Transverse colon (tissue), 4 donors: ENCODE measurements around the gene WDR26. TPM values are rescaled to one million over a fixed set of nuclear protein-coding genes. Genes with fewer than 3 reads are reported as not detected.
A peak's percentile ranks its signal among the peaks of the same experiment; 100 is the strongest.

Experiments
- DNase-seq: peaks from one replicate; pipeline ENCODE4 v3.0.0-alpha.2; 2019
- H3K27ac ChIP-seq, 4 donors: fragments of 200-600 bp; sonication (generic); 2 replicates each; pipeline ENCODE4 v1.5.1; 2016 to 2018; ENCODE audit warnings: inconsistent platforms in 4 of 4
- H3K27me3 ChIP-seq: fragments of 200-600 bp; sonication (generic); 2 replicates; pipeline ENCODE4 v1.5.1; 2017; ENCODE audit warnings: inconsistent platforms
- H3K36me3 ChIP-seq, 4 donors: fragments of 200-600 bp; sonication (generic); 2 replicates each; pipeline ENCODE4 v1.5.1; 2017 to 2019; ENCODE audit warnings: inconsistent platforms in 4 of 4
- H3K4me1 ChIP-seq, 4 donors: fragments of 200-600 bp; sonication (generic); 2 replicates each; pipeline ENCODE4 v1.5.1; 2017 to 2020; ENCODE audit warnings: inconsistent platforms in 4 of 4
- H3K4me3 ChIP-seq, 4 donors: fragments of 200-600 bp; sonication (generic); 1 replicate in 1 of 4; 2 replicates in 3 of 4; pipeline versions ENCODE4 v1.5.1 to v1.6.1; 2017 to 2019; ENCODE audit warnings: inconsistent platforms in 4 of 4
- H3K9me3 ChIP-seq, 2 donors: fragments of 200-600 bp; sonication (generic); 2 replicates each; pipeline ENCODE4 v1.5.1; 2017 to 2019; ENCODE audit warnings: inconsistent platforms in 2 of 2
- EP300 ChIP-seq: sonication (generic); formaldehyde crosslinking; IDR thresholded peaks from one replicate; pipeline ENCODE4 v1.6.1; 2017; ENCODE audit warnings: antibody characterized with exemption, low read depth
- POLR2A ChIP-seq: fragments of 450-650 bp; IDR thresholded peaks from one replicate; pipeline ENCODE4 v1.6.1; 2016; ENCODE audit warnings: antibody characterized with exemption, mild to moderate bottlenecking, moderate library complexity
- POLR2AphosphoS5 ChIP-seq, 3 donors: sonication (generic); formaldehyde crosslinking; IDR thresholded peaks; one replicate each; pipeline ENCODE4 v1.6.1; 2016; ENCODE audit warnings: antibody characterized with exemption in 3 of 3
- WGBS, 2 donors: methylation state at CpG; one replicate each; pipeline ENCODE4 v1.1.5; 2018; ENCODE audit warnings: low coverage in 1 of 2; 5-methylcytosine and 5-hydroxymethylcytosine counted together
- in situ Hi-C, 4 donors: fragments of 200-750 bp; cut with MboI; loops; one replicate each; pipeline versions ENCODE4 v1.15.0 to v1.15.1; 2017; ENCODE audit warnings: low sequenced_read_pairs in 3 of 4, low pct_ligation_motif_present in 1 of 4, low pct_unique_long_range_greater_than_20kb in 1 of 4
- intact Hi-C: fragments of 100-400 bp; cut with DNase I; formaldehyde crosslinking; loops from one replicate; pipeline ENCODE4 v1.15.1; 2023; ENCODE audit warnings: low total_unique reads
- total RNA-seq, 4 donors: library from RNA; depleted of rRNA; stranded (reverse); fragments of >200 nt; gene quantifications; one replicate each; pipeline ENCODE4 v1.1.0, GENCODE V29; 2016
- TF ChIP-seq, protein P1 (sequence below), 5 experiments: fragments of 200-600 bp in 3 of 5; fragments of 450-650 bp in 2 of 5; sonication (generic) in 3 of 5; IDR thresholded peaks; 1 replicate in 2 of 5; 2 replicates in 3 of 5; pipeline ENCODE4 v1.5.1; 2016 to 2017; ENCODE audit warnings: antibody characterized with exemption in 5 of 5, inconsistent platforms in 3 of 5, mild to moderate bottlenecking in 2 of 5, moderate library complexity in 1 of 5

The WDR26 gene
- total RNA-seq, 4 donors from 2014 or later = 77.4 to 127 (median 109) TPM

- in situ Hi-C loops = no loop called here
- WGBS, 2 donors = 86 to 96% methylated on average over 3 of the region's 3 CpGs
- intact Hi-C loops = no loop called here
Measured at GRCh38 chr1:224383218-224383617, 51.4 kb downstream of the WDR26 start.

DNA sequence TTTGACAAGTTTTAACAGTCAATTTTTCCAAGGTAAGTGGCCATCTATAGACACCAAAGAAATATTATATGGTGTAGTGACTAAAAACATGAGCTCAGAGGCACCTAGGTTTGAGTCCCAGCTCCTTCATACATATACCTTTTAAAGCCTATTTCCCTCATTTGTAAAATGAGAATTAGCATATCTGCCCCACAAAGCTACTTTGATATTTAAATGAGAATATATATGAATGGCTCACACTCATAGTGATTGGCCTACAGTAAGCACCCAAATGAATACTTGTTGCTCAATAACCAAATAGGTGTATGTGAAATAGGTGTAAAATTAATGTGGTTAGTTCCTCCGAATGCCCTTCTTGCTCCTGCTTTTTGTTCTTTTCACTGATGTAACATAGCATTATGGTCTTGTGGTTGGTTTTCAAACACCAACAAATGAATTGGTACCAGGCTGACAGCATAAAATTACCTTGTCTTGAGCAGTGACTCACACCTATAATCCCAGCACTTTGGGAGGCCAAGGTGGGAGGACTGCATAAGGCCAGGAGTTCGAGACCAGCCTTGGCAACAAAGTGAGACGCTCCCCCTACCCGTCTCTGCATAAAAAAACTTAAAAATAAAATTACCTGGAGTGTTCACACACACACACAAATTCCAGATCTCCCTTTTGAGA, 52.6 kb downstream of the WDR26 start:
- 85 to 93% methylated on average over 3 to 4 of the region's 4 CpGs for WGBS, 2 donors
- no peak for DNase-seq
- TF ChIP-seq POLR2AphosphoS5 (IDR thresholded peaks at IDR 0.05) (no peak), POLR2A (no peak), EP300 (no peak)
- TF ChIP-seq, protein P1, sequence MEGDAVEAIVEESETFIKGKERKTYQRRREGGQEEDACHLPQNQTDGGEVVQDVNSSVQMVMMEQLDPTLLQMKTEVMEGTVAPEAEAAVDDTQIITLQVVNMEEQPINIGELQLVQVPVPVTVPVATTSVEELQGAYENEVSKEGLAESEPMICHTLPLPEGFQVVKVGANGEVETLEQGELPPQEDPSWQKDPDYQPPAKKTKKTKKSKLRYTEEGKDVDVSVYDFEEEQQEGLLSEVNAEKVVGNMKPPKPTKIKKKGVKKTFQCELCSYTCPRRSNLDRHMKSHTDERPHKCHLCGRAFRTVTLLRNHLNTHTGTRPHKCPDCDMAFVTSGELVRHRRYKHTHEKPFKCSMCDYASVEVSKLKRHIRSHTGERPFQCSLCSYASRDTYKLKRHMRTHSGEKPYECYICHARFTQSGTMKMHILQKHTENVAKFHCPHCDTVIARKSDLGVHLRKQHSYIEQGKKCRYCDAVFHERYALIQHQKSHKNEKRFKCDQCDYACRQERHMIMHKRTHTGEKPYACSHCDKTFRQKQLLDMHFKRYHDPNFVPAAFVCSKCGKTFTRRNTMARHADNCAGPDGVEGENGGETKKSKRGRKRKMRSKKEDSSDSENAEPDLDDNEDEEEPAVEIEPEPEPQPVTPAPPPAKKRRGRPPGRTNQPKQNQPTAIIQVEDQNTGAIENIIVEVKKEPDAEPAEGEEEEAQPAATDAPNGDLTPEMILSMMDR (IDR thresholded peaks at IDR 0.05) = no peak
- Histone ChIP-seq H3K27ac (no peak overlapping the region), H3K9me3 (no peaks in the 10 kb centered on the region), H3K4me1 (peaks cover 0 to 10% (median 0%) of the 10 kb centered on the region in 4 donors), H3K27me3 (no peaks in the 10 kb centered on the region), H3K4me3 (no peak overlapping the region), H3K36me3 (peaks cover 0 to 14% (median 2%) of the 10 kb centered on the region in 4 donors)
- in situ Hi-C loops = no loop called here
- intact Hi-C loops = no loop called here

More at GRCh38 chr1:224383218-224383617, 51.4 kb downstream of the WDR26 start:
- no peak overlapping the region for H3K4me3 ChIP-seq
- H3K27me3 ChIP-seq = no peaks in the 10 kb centered on the region
- DNase-seq = no peak
- peaks cover 0 to 5% (median 0%) of the 10 kb centered on the region in 4 donors for H3K4me1 ChIP-seq
- no peak overlapping the region for H3K27ac ChIP-seq
- no peaks in the 10 kb centered on the region for H3K9me3 ChIP-seq
- H3K36me3 ChIP-seq = peaks cover 0 to 13% (median 0%) of the 10 kb centered on the region in 4 donors
- TF ChIP-seq POLR2AphosphoS5 (IDR thresholded peaks at IDR 0.05) (no peak), EP300 (no peak), POLR2A (no peak)
- TF ChIP-seq, protein P1 (IDR thresholded peaks at IDR 0.05) = no peak

- DNase-seq = no peak
- 47 to 66% methylated on average over 3 to 4 of the region's 4 CpGs for WGBS, 2 donors
- in situ Hi-C loops (no loop called here), intact Hi-C loops (no loop called here)
- no peak overlapping the region for H3K4me3 ChIP-seq
- H3K4me1 ChIP-seq = peaks cover 0 to 10% (median 0%) of the 10 kb centered on the region in 4 donors
- H3K9me3 ChIP-seq = no peaks in the 10 kb centered on the region
- no peak overlapping the region for H3K27ac ChIP-seq
- peaks cover 0 to 22% (median 10%) of the 10 kb centered on the region in 4 donors for H3K36me3 ChIP-seq
- no peaks in the 10 kb centered on the region for H3K27me3 ChIP-seq
- TF ChIP-seq POLR2A = no peak
- TF ChIP-seq EP300 = no peak
- no peak for TF ChIP-seq POLR2AphosphoS5 (IDR thresholded peaks at IDR 0.05)
- TF ChIP-seq, protein P1 (IDR thresholded peaks at IDR 0.05) = no peak
Measured at GRCh38 chr1:224380003-224380402, 54.6 kb downstream of the WDR26 start.

GRCh38 chr1:224378855-224379631, 55.6 kb downstream of the WDR26 start:
- DNase-seq = no peak
- Histone ChIP-seq H3K27me3 (no peaks in the 10 kb centered on the region), H3K4me3 (no peak overlapping the region), H3K27ac (peak overlapping the region in 1 of 4 donors; percentile 15), H3K36me3 (peaks cover 0 to 25% (median 11%) of the 10 kb centered on the region in 4 donors), H3K9me3 (no peaks in the 10 kb centered on the region), H3K4me1 (peaks cover 0 to 10% (median 0%) of the 10 kb centered on the region in 4 donors)
- intact Hi-C loops (loop anchor here (5.0 kb wide), 1 partner anchor 83 kb away; no protein-coding TSS in a partner anchor), in situ Hi-C loops (no loop called here)
- WGBS, 2 donors = 67 to 90% methylated on average over 3 to 7 of the region's 7 CpGs
- TF ChIP-seq POLR2A = no peak
- no peak for TF ChIP-seq EP300
- TF ChIP-seq POLR2AphosphoS5 (IDR thresholded peaks at IDR 0.05) = no peak
- TF ChIP-seq, protein P1 (IDR thresholded peaks at IDR 0.05) = no peak
